Measurements from ENCODE around the gene BSDC1.
"Not testable (repeated sequence)": the region's sequence is repeated elsewhere in the genome, so short reads cannot be mapped to it uniquely, and the experiment has no call there.

Gene BSDC1

DNA sequence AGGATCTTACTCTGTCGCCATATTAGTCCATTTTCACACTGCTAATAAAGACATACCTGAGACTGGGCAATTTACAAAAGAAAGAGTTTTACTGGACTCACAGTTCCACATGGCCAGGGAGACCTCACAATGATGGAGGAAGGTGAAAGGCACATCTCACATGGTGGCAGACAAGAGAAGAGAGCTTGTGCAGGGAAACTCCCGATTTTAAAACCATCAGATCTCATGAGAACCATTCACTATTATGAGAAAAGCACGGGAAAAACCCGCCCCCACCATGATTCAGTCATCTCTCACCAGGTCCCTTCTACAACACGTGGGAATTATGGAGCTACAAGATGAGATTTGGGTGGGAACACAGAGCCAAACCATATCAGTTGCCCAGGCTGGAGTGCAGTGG is 2.3 kb upstream of the BSDC1 start:
- not testable (repeated sequence) for DNase-seq (ENCODE audit: low read depth); H3K4me3 ChIP-seq (ENCODE audit: low read depth, low read length)

GRCh38 chr1:32394890-32395432 is 720 bp upstream of the BSDC1 start:
- no peak for DNase-seq (ENCODE audit: low read depth)
- peak overlapping the region; percentile 86 for H3K4me3 ChIP-seq (ENCODE audit: low read depth, low read length)

GRCh38 chr1:32393832-32394140 is 455 bp downstream of the BSDC1 start:
- no peak for DNase-seq (ENCODE audit: low read depth)
- peak overlapping the region; percentile 86 for H3K4me3 ChIP-seq (ENCODE audit: low read depth, low read length)

DNA sequence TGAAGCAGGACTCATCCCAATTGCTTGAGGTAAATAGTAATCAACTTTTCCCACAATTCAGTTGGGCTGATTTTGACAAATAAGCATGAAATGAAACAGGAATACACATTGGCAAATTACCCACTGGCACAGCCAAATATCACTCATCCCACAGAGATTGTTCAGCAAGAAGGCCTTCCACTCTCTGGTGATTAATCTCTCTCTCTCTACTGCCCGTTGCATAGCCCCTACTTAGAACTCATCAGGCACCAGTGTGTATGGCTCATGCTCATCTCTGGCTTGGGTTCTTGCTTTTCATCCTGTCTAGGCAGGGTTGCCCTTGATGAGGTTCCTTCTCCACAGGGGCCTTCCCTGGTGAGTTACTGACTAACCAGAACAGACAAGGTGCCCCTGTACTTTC is 1.1 kb downstream of the BSDC1 start:
- peak overlapping the region; percentile 86 for H3K4me3 ChIP-seq (ENCODE audit: low read depth, low read length)
- DNase-seq (ENCODE audit: low read depth), result no peak

GRCh38 chr1:32392325-32392724 is 1.9 kb downstream of the BSDC1 start:
- H3K4me3 ChIP-seq (ENCODE audit: low read depth, low read length), result no peak overlapping the region
- DNase-seq (ENCODE audit: low read depth), result no peak

DNA sequence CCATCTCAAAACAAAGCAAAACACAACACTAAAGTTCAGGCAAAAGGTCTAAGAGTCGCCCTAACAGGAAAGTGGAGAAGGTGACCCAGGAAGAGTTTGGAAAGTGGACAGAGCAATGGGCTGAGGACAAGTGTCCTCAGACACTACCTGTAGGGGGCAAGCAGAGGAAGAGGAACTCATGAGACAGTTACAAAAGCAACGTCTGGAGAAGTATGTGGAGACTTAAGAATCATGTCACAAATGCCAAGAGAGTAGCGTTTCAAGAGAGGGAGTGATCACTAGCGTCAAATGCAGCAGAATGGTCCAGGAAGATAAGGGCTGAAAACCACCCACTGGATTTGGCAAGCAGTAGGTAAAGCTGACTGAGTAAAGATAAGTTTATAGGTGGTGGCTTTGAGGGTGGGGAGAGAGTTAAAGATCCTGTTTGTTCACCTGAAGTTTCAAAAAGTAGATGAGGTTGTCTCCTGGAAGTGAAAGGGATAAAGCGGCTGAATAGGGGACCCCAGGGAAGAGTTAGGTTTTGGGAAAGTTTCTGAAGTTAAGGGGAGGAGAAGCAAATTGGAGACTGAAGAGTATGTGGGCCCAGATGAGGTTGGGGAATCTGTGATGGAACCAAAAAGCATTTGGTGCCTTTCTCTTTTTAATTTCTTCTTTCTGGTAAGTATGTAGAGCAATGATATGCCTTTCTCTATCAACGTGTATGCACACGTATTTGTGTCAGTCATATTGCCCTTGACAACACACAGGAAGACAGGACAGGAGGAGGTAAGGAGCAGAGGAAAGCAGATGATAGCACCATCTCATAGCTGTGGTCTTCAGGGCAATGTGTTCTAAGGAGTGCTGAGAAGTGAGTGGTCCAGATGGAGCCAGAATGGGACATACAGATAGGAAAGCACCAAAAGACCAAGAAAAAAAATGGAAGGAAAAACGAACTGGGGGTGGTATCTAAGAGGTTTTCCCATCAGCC is 3.1 kb downstream of the BSDC1 start:
- DNase-seq (ENCODE audit: low read depth), result no peak
- H3K4me3 ChIP-seq (ENCODE audit: low read depth, low read length), result no peak overlapping the region

DNA sequence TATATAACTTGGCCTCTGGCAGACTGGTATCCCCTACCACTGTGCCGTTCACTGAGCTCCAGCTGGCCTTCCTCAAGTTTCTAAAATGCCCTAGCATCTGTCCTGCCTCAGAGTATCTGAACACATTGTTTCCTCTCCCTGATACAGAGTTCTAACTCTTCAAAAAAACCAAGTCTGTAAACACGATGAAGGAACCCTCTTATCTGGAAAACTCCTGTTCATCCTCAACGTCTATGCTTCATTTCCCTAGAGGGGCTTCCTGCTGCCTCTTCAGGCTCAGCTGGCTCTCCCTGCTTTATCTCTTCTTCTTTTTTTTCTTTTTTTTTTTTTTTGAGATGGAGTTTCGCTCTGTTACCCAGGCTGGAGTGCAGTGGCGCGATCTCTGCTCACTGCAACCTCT is 5.6 kb downstream of the BSDC1 start:
- H3K4me3 ChIP-seq (ENCODE audit: low read depth, low read length), result no peak overlapping the region
- no peak for DNase-seq (ENCODE audit: low read depth)

DNA sequence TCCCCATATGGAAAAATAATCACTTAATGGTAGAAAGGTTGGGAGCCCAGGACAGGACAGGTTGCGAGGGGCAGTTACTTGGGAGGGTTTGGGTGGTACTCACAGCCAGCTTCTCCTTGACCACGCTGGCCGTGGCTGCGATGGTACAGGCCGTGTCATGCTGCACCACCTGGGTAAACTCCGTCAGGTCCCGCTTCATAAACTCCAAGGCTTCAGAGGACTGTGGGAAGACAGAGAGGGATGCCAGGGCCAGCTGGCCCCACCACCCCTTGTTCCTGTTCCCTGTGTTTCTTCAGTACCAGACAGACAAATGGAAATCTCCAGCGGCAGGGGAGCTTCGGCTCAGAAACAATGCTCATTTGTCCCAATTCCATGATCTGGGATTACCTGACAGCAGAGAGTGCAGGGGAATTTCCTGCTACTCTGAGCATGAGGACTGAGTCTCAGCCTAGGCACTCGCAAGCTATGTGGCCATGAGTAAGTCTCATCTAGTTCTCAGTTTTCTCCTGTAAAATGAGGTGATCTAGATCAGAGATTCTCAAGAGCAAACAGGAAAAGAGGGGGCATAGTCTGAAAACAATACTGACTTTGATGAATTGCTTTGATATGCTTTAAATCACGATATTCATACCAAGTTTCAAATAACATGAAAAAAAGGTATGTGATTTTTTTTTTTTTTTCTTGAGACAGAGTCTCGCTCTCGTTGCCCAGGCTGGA is 7.4 kb downstream of the BSDC1 start:
- no peak for DNase-seq (ENCODE audit: low read depth)
- H3K4me3 ChIP-seq (ENCODE audit: low read depth, low read length), result no peak overlapping the region

- DNase-seq (ENCODE audit: low read depth), result no peak
- no peak overlapping the region for H3K4me3 ChIP-seq (ENCODE audit: low read depth, low read length)
These were observed 14.2 kb downstream of the BSDC1 start for GRCh38 chr1:32380057-32380456.

DNA sequence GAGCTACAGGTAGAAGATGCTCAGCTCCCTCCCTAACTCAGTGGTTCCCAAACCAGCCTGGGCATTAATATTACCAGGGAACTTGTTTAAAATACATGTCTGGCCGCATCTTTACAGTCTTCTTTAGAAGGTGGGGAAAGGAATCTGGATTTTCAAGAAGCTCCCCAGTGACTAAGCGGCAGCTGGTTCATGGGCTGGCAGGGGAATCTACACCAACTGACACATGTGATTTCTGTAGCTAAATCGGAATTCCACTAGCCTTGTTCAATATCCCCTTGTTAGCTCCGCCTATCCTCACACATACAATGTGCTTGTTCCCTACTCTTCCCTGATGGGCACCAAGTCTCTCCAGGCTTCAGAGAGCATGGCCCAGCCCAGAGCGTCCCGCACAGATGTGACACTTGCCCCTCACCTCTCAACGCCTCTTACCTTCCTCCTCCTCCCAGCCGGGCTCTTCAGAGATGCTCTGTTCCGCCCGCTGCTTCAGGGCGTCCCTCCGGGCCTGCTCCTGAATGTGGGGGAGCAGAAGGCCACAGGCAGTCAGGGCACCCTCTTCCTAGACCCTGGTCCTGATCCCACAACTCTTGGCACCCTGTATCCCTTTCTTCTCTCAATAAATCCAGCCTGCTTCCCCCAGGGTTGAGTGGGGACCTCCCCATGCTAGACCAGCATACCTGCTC is 16.6 kb downstream of the BSDC1 start:
- no peak overlapping the region for H3K4me3 ChIP-seq (ENCODE audit: low read depth, low read length)
- no peak for DNase-seq (ENCODE audit: low read depth)

DNA sequence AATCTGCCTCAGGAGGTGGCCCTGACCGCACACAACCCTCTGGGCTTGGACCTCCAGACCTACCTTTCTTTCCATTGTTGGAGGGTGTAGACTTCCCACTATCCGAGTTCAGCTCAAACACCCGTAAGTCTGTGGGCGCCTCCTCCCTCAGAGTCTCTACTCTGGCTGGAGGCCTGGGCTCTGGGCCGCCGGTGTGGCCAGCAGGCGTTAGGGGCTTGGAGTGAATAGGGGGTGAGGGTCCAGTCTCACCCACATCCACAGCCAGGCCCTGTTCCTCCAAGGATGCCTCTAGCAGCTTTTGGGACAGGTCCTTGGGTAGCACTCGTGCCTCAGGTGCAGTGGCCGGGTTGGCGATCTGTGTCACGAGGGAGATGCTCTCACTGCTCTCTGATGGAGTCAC is 18.0 kb downstream of the BSDC1 start:
- H3K4me3 ChIP-seq (ENCODE audit: low read depth, low read length), result no peak overlapping the region
- DNase-seq (ENCODE audit: low read depth), result no peak

DNA sequence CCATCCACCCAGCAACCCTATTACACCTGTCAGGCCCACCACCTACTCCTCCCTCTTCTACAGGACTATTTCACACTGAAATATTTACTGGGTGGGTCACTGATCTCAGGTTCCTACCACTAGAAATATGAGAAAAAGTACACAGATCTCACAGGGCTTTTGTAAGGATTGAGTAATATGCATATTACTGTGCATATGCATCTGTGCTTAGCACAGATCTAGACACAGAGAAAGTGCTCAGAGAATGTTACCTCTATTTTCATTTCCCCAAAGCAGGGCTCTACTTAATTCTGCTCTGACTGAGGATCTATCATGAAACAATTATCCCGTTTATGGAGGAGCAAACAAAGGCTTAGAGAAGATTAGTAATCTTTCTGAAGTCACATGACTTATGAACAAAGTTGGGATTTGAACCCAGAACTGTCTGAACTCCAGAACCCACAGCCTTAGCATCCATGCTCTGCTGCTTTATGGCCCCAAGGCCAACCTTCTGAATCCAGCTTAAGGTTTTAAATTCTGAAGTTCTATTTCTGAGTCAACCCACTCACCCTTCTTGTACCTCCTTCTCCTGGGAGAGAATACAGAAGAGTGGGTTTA is 20.1 kb downstream of the BSDC1 start:
- no peak for DNase-seq (ENCODE audit: low read depth)
- H3K4me3 ChIP-seq (ENCODE audit: low read depth, low read length), result no peak overlapping the region

- no peak overlapping the region for H3K4me3 ChIP-seq (ENCODE audit: low read depth, low read length)
- no peak for DNase-seq (ENCODE audit: low read depth)
These were observed 22.0 kb downstream of the BSDC1 start for GRCh38 chr1:32372149-32372756.

DNA sequence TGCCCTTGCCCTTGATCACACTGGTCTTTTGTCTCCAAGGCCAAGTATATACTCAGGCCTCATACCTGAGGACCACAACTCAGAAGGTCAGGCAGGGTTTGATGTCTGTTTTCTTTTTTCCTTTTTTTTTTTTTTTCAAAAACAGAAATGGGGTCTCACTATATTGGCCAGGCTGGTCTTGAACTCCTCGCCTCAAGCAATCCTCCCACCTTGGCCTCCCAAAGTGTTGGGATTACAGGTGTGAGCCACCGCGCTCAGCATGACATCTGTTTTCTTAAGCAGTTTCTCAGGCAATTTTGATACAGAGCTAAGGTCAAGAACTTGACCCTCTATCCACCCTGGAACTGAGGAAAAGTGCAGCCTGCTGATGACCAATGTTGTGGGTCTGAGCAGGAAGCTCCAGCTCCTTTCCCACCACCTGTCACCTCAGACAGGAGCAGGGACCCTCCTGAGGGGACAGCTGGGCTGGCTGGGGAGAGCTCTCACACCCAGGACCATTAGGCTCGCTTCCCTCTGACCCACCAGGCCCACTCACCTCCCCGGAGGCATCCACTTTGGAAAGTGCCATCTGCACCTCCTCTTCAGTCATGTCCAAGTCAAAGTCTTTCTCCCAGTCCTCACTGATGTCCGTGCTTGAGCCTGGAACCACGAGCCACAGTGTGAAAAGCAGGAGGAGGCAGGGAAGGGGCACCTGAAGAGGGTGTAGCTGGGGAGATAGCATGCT is 26.2 kb downstream of the BSDC1 start:
- no peak overlapping the region for H3K4me3 ChIP-seq (ENCODE audit: low read depth, low read length)
- no peak for DNase-seq (ENCODE audit: low read depth)

GRCh38 chr1:32365445-32365844 is 28.8 kb downstream of the BSDC1 start:
- DNase-seq (ENCODE audit: low read depth), result no peak
- no peak overlapping the region for H3K4me3 ChIP-seq (ENCODE audit: low read depth, low read length)

DNA sequence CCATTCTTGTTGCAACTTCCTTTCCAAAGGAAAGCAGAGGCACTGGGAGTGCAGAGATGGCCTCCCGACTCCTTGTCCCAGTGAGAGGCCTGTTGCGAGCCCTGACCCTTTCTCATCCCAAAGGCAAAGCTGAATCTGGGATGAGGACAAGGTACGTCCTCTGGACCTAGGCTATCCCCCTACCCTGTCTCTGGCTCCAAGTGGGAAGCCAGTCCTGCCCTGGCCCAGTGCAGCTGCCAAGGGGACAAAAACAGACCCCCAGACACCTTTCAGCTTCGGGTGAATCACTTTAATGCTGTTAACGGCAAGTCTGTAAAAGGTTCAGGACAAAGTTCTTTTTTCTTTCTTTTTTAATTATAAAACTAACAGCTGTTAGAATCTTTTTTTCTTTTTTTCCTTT is 29.4 kb downstream of the BSDC1 start:
- DNase-seq (ENCODE audit: low read depth), result no peak
- H3K4me3 ChIP-seq (ENCODE audit: low read depth, low read length), result no peak overlapping the region

DNA sequence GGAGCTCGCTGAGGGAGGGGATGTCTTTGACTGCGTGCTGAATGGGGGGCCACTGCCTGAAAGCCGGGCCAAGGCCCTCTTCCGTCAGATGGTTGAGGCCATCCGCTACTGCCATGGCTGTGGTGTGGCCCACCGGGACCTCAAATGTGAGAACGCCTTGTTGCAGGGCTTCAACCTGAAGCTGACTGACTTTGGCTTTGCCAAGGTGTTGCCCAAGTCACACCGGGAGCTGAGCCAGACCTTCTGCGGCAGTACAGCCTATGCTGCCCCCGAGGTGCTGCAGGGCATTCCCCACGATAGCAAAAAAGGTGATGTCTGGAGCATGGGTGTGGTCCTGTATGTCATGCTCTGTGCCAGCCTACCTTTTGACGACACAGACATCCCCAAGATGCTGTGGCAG is 30.5 kb downstream of the BSDC1 start:
- no peak for DNase-seq (ENCODE audit: low read depth)
- H3K4me3 ChIP-seq (ENCODE audit: low read depth, low read length), result no peak overlapping the region

GRCh38 chr1:32362474-32363313 is 31.5 kb downstream of the BSDC1 start, which contains the start of the genes FAM229A and TSSK3:
Gene FAM229A (minus strand): TSS chr1:32362485. CDS start chr1:32362091, 394 bp downstream.
Gene TSSK3 (plus strand): TSS chr1:32362539. CDS start chr1:32362702, 163 bp downstream.
- DNase-seq (ENCODE audit: low read depth), result no peak
- peak within 1 kb of the TSS; percentile 48 for H3K4me3 ChIP-seq (ENCODE audit: low read depth, low read length)

Measured in skeletal muscle cell (primary cell).